NCI-H345 treated with DMSO at 0.1 percent for 48 hours (cell line): ENCODE results near the gene CHGA.

Experiments
- DNase-seq: peaks from one replicate; lab custom pipeline; 2025; ENCODE audit not compliant: unreplicated experiment; lab: John Stamatoyannopoulos, UW

The CHGA gene

GRCh38 chr14:92929689-92930608 is 7.0 kb downstream of the CHGA start:
- DNase-seq, result no peak

DNA sequence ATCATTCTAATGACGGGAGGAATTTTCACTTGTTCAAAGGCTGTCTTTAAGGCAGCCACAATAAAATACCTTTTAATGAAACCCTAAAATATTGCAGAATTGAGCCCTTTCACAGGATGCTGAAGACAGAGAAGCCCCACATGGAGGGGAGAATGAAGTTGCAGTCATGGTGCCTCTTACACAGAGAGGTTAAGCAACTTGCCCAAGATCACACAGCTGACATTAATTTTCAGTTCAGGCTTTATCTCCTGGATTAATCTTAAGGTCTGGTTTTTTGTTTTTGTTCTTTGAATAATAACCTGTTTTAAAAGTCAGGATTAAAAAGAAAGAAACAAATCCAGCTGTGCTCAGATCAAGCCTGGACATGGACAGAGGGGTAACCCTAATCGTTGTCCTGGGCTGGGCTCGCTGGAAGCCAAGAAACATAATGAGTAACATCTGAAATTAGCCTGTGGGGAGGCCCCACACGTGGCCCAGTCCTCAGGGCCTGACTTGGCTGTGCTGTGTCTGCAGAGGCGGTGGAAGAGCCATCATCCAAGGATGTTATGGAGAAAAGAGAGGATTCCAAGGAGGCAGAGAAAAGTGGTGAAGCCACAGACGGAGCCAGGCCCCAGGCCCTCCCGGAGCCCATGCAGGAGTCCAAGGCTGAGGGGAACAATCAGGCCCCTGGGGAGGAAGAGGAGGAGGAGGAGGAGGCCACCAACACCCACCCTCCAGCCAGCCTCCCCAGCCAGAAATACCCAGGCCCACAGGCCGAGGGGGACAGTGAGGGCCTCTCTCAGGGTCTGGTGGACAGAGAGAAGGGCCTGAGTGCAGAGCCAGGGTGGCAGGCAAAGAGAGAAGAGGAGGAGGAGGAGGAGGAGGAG is 8.0 kb downstream of the CHGA start:
- DNase-seq, result no peak

DNA sequence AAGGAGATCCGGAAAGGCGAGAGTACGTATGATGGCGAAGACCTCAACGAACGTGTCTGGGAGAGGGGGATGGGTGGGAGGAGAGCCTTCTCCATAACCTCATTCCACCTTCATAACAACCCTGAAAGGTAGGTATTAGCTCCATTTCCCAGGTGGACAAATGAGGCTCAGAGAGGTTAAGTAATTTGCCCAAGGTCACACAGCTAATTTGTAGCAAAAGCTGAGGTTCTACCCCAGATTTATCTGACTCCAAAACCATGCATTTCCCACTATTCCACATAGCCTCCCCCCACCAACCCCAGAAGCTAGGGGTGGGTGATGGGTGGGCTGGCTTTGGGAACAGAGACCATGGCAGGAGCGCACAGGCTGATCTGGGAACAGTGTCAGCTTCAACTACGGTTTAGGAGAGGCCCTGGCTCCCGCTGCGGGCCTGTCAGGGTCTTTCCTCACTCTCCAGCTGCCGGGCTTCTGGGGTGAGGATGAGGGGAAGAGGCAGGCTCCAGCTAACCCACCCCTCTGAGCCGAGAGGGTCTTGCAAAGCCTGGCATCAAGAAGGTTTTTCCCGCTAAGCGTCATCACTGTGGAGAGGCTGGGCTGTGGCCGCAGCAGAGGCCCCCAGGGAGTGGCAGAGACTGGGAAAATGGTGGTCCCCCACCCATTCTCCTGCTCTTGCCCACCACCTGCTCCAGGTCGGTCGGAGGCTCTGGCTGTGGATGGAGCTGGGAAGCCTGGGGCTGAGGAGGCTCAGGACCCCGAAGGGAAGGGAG is 8.9 kb downstream of the CHGA start:
- no peak for DNase-seq

GRCh38 chr14:92932448-92933395 is 9.8 kb downstream of the CHGA start:
- DNase-seq, result no peak

DNA sequence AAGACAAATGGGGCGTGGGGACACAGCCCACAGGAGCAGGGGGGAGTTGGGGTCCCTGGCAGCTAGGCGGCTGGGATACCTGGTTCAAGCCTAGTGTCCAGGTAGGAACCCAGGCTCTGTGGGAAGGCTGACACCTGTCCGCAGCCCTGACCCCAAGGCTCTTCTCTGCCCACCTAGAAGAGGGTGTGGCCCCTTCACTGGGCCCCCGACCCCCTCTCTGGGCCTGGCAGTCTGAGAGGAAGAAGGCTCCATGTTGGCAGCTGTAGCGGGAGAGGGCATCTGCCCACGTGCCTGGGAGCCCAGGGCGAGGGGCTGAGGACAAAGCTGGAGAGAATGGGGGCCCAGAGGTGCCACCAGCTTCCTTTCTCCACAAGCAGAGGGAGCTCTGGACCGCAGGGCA is 10.5 kb downstream of the CHGA start:
- DNase-seq, result no peak

GRCh38 chr14:92934196-92935085 is 11.5 kb downstream of the CHGA start:
- no peak for DNase-seq

DNA sequence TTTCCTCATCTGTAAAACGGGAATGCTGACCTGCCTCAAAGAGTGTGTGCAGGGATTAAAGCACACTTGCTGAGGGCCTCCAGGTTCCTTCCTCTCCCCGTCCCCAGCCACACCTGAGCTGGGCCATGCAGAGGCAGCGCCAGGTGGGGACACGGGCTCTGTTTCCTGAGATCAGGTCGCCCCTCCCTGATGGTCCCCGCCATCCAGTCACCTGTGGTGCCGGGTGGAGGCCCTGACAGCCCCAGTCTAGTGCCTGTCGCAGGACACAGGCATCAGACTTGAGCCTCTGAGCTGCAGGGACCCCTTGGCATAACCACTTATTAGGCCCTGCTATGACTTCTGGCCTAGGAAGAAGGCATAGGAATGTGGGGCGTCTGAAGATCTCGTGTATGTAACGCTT is 12.5 kb downstream of the CHGA start:
- DNase-seq, result no peak

GRCh38 chr14:92936085-92936484 is 13.1 kb downstream of the CHGA start:
- no peak for DNase-seq

GRCh38 chr14:92937051-92937937 is 14.3 kb downstream of the CHGA start:
- DNase-seq, result peak; percentile 30

DNA sequence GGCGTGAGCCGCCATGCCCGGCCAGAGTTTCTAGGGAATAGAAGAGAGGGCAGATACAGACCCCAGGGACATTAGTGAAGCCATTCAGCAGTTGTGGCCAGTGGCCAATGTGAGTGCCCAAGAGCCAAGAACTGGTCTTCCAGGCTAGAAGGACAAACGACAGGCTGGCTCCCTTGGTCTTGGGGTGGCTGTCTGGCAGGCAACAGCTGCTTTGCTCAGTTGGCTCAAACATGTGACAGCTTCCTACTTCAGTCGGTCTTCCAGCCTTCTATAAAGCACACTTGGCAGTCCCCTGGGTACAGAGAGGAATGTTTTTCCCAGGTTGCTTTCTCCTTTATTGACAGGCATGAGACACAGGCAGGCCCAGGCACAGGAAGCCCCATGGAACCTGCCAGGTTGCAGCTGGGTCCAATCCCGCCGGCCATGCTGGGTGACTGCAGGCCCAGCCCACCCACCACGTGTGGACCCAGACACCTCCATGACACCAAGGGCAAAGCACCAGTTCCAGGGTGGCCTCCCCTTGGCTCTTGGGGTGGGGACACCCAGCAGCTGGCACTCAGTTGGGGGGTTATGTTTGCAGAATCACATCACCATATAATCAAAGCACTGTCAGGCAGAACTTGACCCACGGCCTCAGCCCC is 15.4 kb downstream of the CHGA start:
- DNase-seq, result peak; percentile 26

GRCh38 chr14:92938890-92939671 is 16.1 kb downstream of the CHGA start:
- DNase-seq, result no peak

DNA sequence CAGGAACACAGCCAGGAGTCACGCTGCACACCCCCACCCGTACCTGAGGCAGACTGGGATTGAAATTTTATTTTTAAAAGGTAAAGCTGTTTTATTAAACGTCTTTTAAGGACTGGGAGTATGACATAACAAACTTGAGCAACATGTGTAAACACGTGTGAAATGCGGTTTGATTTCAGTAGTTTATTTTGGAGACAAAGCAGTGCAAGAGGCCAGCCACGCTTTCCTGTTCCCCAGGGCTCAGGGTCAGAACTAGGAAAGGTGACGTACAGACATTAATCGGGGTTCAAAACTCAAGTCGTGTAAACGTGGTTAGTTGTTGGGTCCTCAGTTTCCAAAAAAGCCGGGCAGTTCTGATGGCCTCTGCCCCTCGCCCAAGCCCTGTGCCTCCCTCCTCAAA is 16.7 kb downstream of the CHGA start:
- no peak for DNase-seq

DNA sequence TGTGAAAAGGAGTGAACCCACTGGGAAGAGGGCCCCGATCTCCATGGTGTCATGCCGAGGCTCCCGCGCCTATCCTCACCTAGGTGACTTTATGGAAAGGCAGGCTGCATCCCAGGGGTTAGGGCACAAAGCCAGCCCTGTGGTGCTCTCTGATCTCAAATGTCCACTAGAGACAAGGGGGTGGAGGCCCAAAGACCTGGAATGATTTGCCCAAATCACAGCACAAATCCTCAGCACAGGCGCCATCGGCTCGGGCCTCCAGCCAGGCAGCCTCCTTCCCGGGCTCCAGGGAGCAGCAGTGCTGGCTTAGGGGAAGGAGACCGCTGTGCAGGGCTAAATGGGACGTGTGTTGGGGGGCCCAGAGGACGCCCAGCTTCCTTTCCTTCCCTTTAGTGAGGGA is 17.6 kb downstream of the CHGA start:
- DNase-seq, result no peak

GRCh38 chr14:92941531-92941930 is 18.6 kb downstream of the CHGA start:
- no peak for DNase-seq

GRCh38 chr14:92942136-92942535 is 19.2 kb downstream of the CHGA start:
- no peak for DNase-seq

GRCh38 chr14:92942576-92942975 is 19.6 kb downstream of the CHGA start:
- DNase-seq, result no peak
